ENCODE results near the gene IL25.
"Not testable (repeated sequence)": the region's sequence is repeated elsewhere in the genome, so short reads cannot be mapped to it uniquely, and the experiment has no call there.

IL25 gene

GRCh38 chr14:23372509-23372908, at the start of gene IL25:
Gene IL25 (plus strand): TSS chr14:23372809.
- DNase-seq, result no peak

GRCh38 chr14:23323838-23324454, 48.7 kb upstream of the IL25 start:
- DNase-seq, result no peak

GRCh38 chr14:23324455-23324846, 48.2 kb upstream of the IL25 start:
- no peak for DNase-seq

GRCh38 chr14:23324993-23325392, 47.6 kb upstream of the IL25 start:
- no peak for DNase-seq

GRCh38 chr14:23325746-23326145, 46.9 kb upstream of the IL25 start:
- not testable (repeated sequence) for DNase-seq

- no peak for DNase-seq
Measured at GRCh38 chr14:23326491-23327332, 45.9 kb upstream of the IL25 start.

GRCh38 chr14:23327947-23328744, 44.5 kb upstream of the IL25 start:
- peak in 39 of 51 donors; percentile 3 to 86 (median 49) for DNase-seq

- DNase-seq, result no peak
Measured at GRCh38 chr14:23335623-23336022, 37.0 kb upstream of the IL25 start.

- DNase-seq, result no peak
Measured at GRCh38 chr14:23339506-23340268, 32.9 kb upstream of the IL25 start.

- no peak for DNase-seq
Measured at GRCh38 chr14:23344481-23344880, 28.1 kb upstream of the IL25 start.

- DNase-seq, result no peak
Measured at GRCh38 chr14:23345987-23346692, 26.5 kb upstream of the IL25 start.

GRCh38 chr14:23346693-23347405, 25.8 kb upstream of the IL25 start:
- no peak for DNase-seq

- DNase-seq, result no peak
Measured at GRCh38 chr14:23347406-23348296, 25.0 kb upstream of the IL25 start.

GRCh38 chr14:23348297-23348655, 24.3 kb upstream of the IL25 start:
- no peak for DNase-seq

GRCh38 chr14:23349156-23349845, 23.3 kb upstream of the IL25 start:
- DNase-seq, result no peak

- DNase-seq, result peak in 20 of 51 donors; percentile 29 to 77 (median 57)
Measured at GRCh38 chr14:23351681-23352505, 20.7 kb upstream of the IL25 start.

All from hypothalamus (tissue), 51 donors.